ENCODE measurements around the gene SS18L1. TPM values are rescaled to one million over a fixed set of nuclear protein-coding genes. Genes with fewer than 3 reads are reported as not detected.

Gene SS18L1
- total and polyA plus RNA-seq, 2 experiments from 2014 or later = 6.5 to 32.6 TPM

DNA sequence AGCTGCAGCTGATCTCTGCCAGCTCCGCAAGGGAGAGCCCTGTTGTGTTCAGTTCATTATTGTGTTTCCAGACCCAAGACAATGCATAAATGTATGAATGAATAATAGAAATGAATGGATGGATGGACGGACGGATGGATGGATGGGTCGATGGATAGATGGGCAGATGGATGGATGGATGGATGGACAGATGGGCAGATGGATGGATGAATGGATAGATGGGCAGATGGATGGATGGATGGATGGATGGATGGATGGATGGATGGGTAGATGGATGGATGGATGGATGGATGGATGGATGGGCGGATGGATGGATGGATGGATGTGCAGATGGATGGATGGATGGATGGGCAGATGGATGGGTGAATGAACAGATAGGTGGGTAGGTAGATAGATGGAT is 38.0 kb upstream of the SS18L1 start:
- no peak overlapping the region for H3K4me3 ChIP-seq

DNA sequence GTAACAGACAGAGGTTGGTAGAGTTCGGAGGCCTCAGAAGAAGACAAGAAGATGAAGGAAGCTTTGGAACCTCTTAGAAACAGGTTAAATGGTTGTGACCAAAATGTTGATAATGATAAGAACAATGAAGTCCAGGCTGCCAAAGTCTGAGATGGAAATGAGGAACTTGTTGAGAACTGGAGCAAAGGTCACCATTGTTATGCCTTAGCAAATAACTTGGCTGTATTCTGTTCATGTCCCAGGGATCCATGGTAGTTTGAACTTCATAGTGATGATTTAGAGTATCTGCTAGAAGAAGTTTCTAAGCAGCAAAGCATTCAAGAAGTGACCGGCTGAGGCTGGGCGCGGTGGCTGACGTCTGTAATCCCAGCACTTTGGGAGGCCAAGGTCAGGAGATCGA is 32.4 kb upstream of the SS18L1 start:
- DNase-seq (ENCODE audit: low spot score) (no peak), ATAC-seq (no peak)
- peaks cover 9% of the 10 kb centered on the region for H3K27me3 Mint-ChIP-seq (ENCODE audit: insufficient read depth, low read depth, poor library complexity)
- no peak overlapping the region for H3K4me2 ChIP-seq
- H3K27me3 ChIP-seq (ENCODE audit: insufficient read depth) = no peaks in the 10 kb centered on the region
- no peak overlapping the region for H2AFZ ChIP-seq
- H3K79me2 ChIP-seq (replicated peaks; ENCODE audit: insufficient read depth) = no peaks in the 10 kb centered on the region
- no peaks in the 10 kb centered on the region for H3F3A ChIP-seq (replicated peaks; ENCODE audit: low read depth)
- H3K9me2 ChIP-seq (ENCODE audit: insufficient read depth) = no peaks in the 10 kb centered on the region
- no peaks in the 10 kb centered on the region for H4K20me1 ChIP-seq (replicated peaks; ENCODE audit: insufficient read depth)
- no peaks in the 10 kb centered on the region for H3K36me3 ChIP-seq (ENCODE audit: insufficient read depth)
- TF ChIP-seq JUNB (IDR thresholded peaks at IDR 0.05; ENCODE audit: unreplicated experiment) = no peak
- no peak overlapping the region for H3K4me3 Mint-ChIP-seq
- peaks cover 55% of the 10 kb centered on the region for H3K9me3 Mint-ChIP-seq
- peaks cover 4% of the 10 kb centered on the region; the same call in 1 of the 3 replicates for H3K4me1 Mint-ChIP-seq
- no peak overlapping the region for H3K4me3 ChIP-seq
- peaks cover 17% of the 10 kb centered on the region; the same call in 2 of the 3 replicates for H3K36me3 Mint-ChIP-seq (ENCODE audit: low read depth)
- no peak overlapping the region for H3K27ac Mint-ChIP-seq
- no peaks in the 10 kb centered on the region; the same call in 1 of the 2 replicates for H3K4me1 ChIP-seq (ENCODE audit: insufficient read depth)
- H3K27ac ChIP-seq (ENCODE audit: low read depth) = no peak overlapping the region

More for the DNA sequence above, 38.0 kb upstream of the SS18L1 start:
- H3F3A ChIP-seq (replicated peaks; ENCODE audit: low read depth) = no peaks in the 10 kb centered on the region
- H3K36me3 Mint-ChIP-seq (ENCODE audit: low read depth) = peaks cover 18% of the 10 kb centered on the region
- peaks cover 14% of the 10 kb centered on the region for H3K27me3 Mint-ChIP-seq (ENCODE audit: insufficient read depth, low read depth, poor library complexity)
- H3K4me1 ChIP-seq (ENCODE audit: insufficient read depth) = no peaks in the 10 kb centered on the region
- no peaks in the 10 kb centered on the region for H4K20me1 ChIP-seq (replicated peaks; ENCODE audit: insufficient read depth)
- peaks cover 45% of the 10 kb centered on the region for H3K9me3 Mint-ChIP-seq
- ATAC-seq = no peak
- TF ChIP-seq CREB1 (CRISPR knock-in tag; IDR thresholded peaks at IDR 0.05; ENCODE audit: low read depth) = no peak
- no peak for TF ChIP-seq STAT1 (IDR thresholded peaks at IDR 0.05; ENCODE audit: unreplicated experiment)
- H3K27ac Mint-ChIP-seq = no peak overlapping the region
- H3K4me3 Mint-ChIP-seq = no peak overlapping the region
- H3K27me3 ChIP-seq (ENCODE audit: insufficient read depth) = no peaks in the 10 kb centered on the region
- no peak for DNase-seq (ENCODE audit: low spot score)
- peaks cover 8% of the 10 kb centered on the region for H3K4me1 Mint-ChIP-seq
- H2AFZ ChIP-seq = no peak overlapping the region
- H3K9me2 ChIP-seq (ENCODE audit: insufficient read depth) = no peaks in the 10 kb centered on the region
- no peaks in the 10 kb centered on the region for H3K36me3 ChIP-seq (ENCODE audit: insufficient read depth)
- no peak overlapping the region for H3K27ac ChIP-seq (ENCODE audit: low read depth)
- H3K4me2 ChIP-seq = no peak overlapping the region
- H3K79me2 ChIP-seq (replicated peaks; ENCODE audit: insufficient read depth) = no peaks in the 10 kb centered on the region

DNA sequence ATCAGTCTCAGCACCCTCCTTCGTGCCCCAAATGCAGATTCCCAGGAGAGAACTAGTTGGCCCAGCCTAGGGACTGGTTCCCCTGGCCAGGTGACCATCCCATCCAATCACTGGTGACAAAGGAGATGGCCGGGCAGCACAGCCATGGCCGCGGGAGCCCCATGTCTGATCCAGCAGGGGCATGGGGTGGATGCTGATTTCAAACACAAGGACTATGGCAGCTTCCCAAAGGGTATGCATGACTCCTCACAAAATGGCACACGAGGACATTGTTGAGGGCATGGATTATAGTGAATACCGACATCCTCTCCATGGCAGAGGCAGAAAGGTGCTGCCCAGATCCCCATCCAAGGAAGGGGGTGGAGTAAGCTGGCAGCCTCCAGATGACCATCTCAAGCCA is 31.2 kb upstream of the SS18L1 start:
- peaks cover 8% of the 10 kb centered on the region for H3K27me3 Mint-ChIP-seq (ENCODE audit: insufficient read depth, low read depth, poor library complexity)
- no peak overlapping the region for H3K4me2 ChIP-seq
- TF ChIP-seq CREB1 (CRISPR knock-in tag; IDR thresholded peaks at IDR 0.05; ENCODE audit: low read depth) (no peak), POLR2AphosphoS5 (IDR thresholded peaks at IDR 0.05; ENCODE audit: low read depth) (no peak), JUNB (IDR thresholded peaks at IDR 0.05; ENCODE audit: unreplicated experiment) (no peak), EZH2phosphoT487 (IDR thresholded peaks at IDR 0.05; ENCODE audit: unreplicated experiment) (no peak), ZNF114 (CRISPR knock-in tag; IDR thresholded peaks at IDR 0.05) (no peak)
- TF ChIP-seq, protein P1, sequence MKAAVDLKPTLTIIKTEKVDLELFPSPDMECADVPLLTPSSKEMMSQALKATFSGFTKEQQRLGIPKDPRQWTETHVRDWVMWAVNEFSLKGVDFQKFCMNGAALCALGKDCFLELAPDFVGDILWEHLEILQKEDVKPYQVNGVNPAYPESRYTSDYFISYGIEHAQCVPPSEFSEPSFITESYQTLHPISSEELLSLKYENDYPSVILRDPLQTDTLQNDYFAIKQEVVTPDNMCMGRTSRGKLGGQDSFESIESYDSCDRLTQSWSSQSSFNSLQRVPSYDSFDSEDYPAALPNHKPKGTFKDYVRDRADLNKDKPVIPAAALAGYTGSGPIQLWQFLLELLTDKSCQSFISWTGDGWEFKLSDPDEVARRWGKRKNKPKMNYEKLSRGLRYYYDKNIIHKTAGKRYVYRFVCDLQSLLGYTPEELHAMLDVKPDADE (IDR thresholded peaks at IDR 0.05) = no peak
- TF ChIP-seq, protein P2, sequence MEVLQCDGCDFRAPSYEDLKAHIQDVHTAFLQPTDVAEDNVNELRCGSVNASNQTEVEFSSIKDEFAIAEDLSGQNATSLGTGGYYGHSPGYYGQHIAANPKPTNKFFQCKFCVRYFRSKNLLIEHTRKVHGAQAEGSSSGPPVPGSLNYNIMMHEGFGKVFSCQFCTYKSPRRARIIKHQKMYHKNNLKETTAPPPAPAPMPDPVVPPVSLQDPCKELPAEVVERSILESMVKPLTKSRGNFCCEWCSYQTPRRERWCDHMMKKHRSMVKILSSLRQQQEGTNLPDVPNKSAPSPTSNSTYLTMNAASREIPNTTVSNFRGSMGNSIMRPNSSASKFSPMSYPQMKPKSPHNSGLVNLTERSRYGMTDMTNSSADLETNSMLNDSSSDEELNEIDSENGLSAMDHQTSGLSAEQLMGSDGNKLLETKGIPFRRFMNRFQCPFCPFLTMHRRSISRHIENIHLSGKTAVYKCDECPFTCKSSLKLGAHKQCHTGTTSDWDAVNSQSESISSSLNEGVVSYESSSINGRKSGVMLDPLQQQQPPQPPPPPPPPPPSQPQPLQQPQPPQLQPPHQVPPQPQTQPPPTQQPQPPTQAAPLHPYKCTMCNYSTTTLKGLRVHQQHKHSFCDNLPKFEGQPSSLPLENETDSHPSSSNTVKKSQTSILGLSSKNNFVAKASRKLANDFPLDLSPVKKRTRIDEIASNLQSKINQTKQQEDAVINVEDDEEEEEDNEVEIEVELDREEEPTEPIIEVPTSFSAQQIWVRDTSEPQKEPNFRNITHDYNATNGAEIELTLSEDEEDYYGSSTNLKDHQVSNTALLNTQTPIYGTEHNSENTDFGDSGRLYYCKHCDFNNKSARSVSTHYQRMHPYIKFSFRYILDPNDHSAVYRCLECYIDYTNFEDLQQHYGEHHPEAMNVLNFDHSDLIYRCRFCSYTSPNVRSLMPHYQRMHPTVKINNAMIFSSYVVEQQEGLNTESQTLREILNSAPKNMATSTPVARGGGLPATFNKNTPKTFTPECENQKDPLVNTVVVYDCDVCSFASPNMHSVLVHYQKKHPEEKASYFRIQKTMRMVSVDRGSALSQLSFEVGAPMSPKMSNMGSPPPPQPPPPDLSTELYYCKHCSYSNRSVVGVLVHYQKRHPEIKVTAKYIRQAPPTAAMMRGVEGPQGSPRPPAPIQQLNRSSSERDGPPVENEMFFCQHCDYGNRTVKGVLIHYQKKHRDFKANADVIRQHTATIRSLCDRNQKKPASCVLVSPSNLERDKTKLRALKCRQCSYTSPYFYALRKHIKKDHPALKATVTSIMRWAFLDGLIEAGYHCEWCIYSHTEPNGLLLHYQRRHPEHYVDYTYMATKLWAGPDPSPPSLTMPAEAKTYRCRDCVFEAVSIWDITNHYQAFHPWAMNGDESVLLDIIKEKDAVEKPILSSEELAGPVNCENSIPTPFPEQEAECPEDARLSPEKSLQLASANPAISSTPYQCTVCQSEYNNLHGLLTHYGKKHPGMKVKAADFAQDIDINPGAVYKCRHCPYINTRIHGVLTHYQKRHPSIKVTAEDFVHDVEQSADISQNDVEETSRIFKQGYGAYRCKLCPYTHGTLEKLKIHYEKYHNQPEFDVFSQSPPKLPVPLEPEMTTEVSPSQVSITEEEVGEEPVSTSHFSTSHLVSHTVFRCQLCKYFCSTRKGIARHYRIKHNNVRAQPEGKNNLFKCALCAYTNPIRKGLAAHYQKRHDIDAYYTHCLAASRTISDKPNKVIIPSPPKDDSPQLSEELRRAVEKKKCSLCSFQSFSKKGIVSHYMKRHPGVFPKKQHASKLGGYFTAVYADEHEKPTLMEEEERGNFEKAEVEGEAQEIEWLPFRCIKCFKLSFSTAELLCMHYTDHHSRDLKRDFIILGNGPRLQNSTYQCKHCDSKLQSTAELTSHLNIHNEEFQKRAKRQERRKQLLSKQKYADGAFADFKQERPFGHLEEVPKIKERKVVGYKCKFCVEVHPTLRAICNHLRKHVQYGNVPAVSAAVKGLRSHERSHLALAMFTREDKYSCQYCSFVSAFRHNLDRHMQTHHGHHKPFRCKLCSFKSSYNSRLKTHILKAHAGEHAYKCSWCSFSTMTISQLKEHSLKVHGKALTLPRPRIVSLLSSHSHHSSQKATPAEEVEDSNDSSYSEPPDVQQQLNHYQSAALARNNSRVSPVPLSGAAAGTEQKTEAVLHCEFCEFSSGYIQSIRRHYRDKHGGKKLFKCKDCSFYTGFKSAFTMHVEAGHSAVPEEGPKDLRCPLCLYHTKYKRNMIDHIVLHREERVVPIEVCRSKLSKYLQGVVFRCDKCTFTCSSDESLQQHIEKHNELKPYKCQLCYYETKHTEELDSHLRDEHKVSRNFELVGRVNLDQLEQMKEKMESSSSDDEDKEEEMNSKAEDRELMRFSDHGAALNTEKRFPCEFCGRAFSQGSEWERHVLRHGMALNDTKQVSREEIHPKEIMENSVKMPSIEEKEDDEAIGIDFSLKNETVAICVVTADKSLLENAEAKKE (CRISPR knock-in tag; IDR thresholded peaks at IDR 0.05) = no peak

More for the DNA sequence above, 31.2 kb upstream of the SS18L1 start:
- Histone ChIP-seq H4K20me1 (replicated peaks; ENCODE audit: insufficient read depth) (no peaks in the 10 kb centered on the region), H3K36me3 (ENCODE audit: insufficient read depth) (no peaks in the 10 kb centered on the region), H3K9me2 (ENCODE audit: insufficient read depth) (no peaks in the 10 kb centered on the region), H3K27me3 (ENCODE audit: insufficient read depth) (no peaks in the 10 kb centered on the region), H3K4me1 (ENCODE audit: insufficient read depth) (no peaks in the 10 kb centered on the region; the same call in 1 of the 2 replicates), H3K4me3 (no peak overlapping the region), H3K79me2 (replicated peaks; ENCODE audit: insufficient read depth) (no peaks in the 10 kb centered on the region), H3K27ac (ENCODE audit: low read depth) (no peak overlapping the region), H2AFZ (no peak overlapping the region), H3F3A (replicated peaks; ENCODE audit: low read depth) (no peaks in the 10 kb centered on the region)
- H3K4me3 Mint-ChIP-seq = no peak overlapping the region
- H3K4me1 Mint-ChIP-seq = peaks cover 8% of the 10 kb centered on the region; the same call in 1 of the 3 replicates
- H3K27ac Mint-ChIP-seq = no peak overlapping the region
- H3K36me3 Mint-ChIP-seq (ENCODE audit: low read depth) = peaks cover 13% of the 10 kb centered on the region; the same call in 2 of the 3 replicates
- H3K9me3 Mint-ChIP-seq = peaks cover 46% of the 10 kb centered on the region
- DNase-seq (ENCODE audit: low spot score) = no peak
- no peak for ATAC-seq
